ENCODE measurements around the gene ACOT11. TPM values are rescaled to one million over a fixed set of nuclear protein-coding genes. Genes with fewer than 3 reads are reported as not detected.
A peak's percentile ranks its signal among the peaks of the same experiment; 100 is the strongest.
"Not testable (repeated sequence)": the region's sequence is repeated elsewhere in the genome, so short reads cannot be mapped to it uniquely, and the experiment has no call there.

Gene ACOT11
- total and polyA plus RNA-seq, 2 of the 13 experiments (the other 11 are each of a cell fraction or from before 2014, with no cell fraction given) = 2.6 to 3.3 TPM

- WGBS (ENCODE audit: low lambda C conversion rate) = 74% methylated on average over 7 of the region's 7 CpGs
- H2AFZ ChIP-seq (ENCODE audit: low read length); intact Hi-C loops (cut with micrococcal nuclease; ENCODE audit: unreplicated experiment); H3K79me2 ChIP-seq (ENCODE audit: insufficient read depth, low read length); H3K4me3 ChIP-seq (replicated peaks in 1 of 3; ENCODE audit: insufficient read depth in 1 of 3, low read depth in 2 of 3, low read length in 3 of 3); DNase-seq (ENCODE audit: low spot score); POLR2A ChIA-PET; H3K27me3 ChIP-seq (ENCODE audit: control insufficient read depth in 1 of 2, insufficient read depth in 2 of 2, low read length in 2 of 2); H3K9ac ChIP-seq (ENCODE audit: insufficient read depth, low read depth, low read length); BruUV-seq (replicated peaks); H3K9me3 ChIP-seq (ENCODE audit: low read length); H3K36me3 ChIP-seq (replicated peaks in 1 of 2; ENCODE audit: control insufficient read depth in 1 of 2, insufficient read depth in 2 of 2, low read length in 2 of 2); H3K4me2 ChIP-seq (ENCODE audit: low read depth, low read length); H4K20me1 ChIP-seq (ENCODE audit: insufficient read depth, low read length); CTCF ChIA-PET (ENCODE audit: low intra/inter-chr PET ratio, low total read pairs); in situ Hi-C loops (cut with HindIII; ENCODE audit: extremely low pct_ligation_motif_present, low pct_unique_long_range_greater_than_20kb); FAIRE-seq; ATAC-seq; H3K27ac ChIP-seq (ENCODE audit: extremely low read length, insufficient read depth, low read length): not testable (repeated sequence)
- peaks cover 41% of the 10 kb centered on the region for H3K4me1 ChIP-seq (ENCODE audit: insufficient read depth, low read length)
- TF ChIP-seq ZNF761 (CRISPR knock-in tag; conservative IDR thresholded peaks at IDR 0.05) = peak; percentile 94
Observed at GRCh38 chr1:54635804-54636203, 87.8 kb downstream of the ACOT11 start.

- intact Hi-C loops (cut with micrococcal nuclease; ENCODE audit: unreplicated experiment); H3K4me3 ChIP-seq (replicated peaks in 1 of 3; ENCODE audit: insufficient read depth in 1 of 3, low read depth in 2 of 3, low read length in 3 of 3); in situ Hi-C loops (cut with HindIII; ENCODE audit: extremely low pct_ligation_motif_present, low pct_unique_long_range_greater_than_20kb); H3K9ac ChIP-seq (ENCODE audit: insufficient read depth, low read depth, low read length); H3K9me3 ChIP-seq (ENCODE audit: low read length); H3K27me3 ChIP-seq (ENCODE audit: control insufficient read depth in 1 of 2, insufficient read depth in 2 of 2, low read length in 2 of 2); DNase-seq (ENCODE audit: low spot score); POLR2A ChIA-PET; CTCF ChIA-PET (ENCODE audit: low intra/inter-chr PET ratio, low total read pairs); H3K79me2 ChIP-seq (ENCODE audit: insufficient read depth, low read length); H3K36me3 ChIP-seq (replicated peaks in 1 of 2; ENCODE audit: control insufficient read depth in 1 of 2, insufficient read depth in 2 of 2, low read length in 2 of 2); BruUV-seq (replicated peaks); H3K27ac ChIP-seq (ENCODE audit: extremely low read length, insufficient read depth, low read length); FAIRE-seq; H2AFZ ChIP-seq (ENCODE audit: low read length); H4K20me1 ChIP-seq (ENCODE audit: insufficient read depth, low read length): not testable (repeated sequence)
- ATAC-seq = peak; percentile 56
- Histone ChIP-seq H3K4me1 (ENCODE audit: insufficient read depth, low read length) (peaks cover 51% of the 10 kb centered on the region), H3K4me2 (ENCODE audit: low read depth, low read length) (0 out of 2 replicates have a peak overlapping the region, but pooled peaks have one; percentile 18)
- TF ChIP-seq RARA (CRISPR knock-in tag; IDR thresholded peaks at IDR 0.05) = 0 out of 2 replicates have a peak, but pooled peaks have one; percentile 28
- 23% methylated on average over 12 of the region's 14 CpGs for WGBS (ENCODE audit: low lambda C conversion rate)
Observed at GRCh38 chr1:54636461-54637446, 88.7 kb downstream of the ACOT11 start.

Data from HepG2 (cell line).